B cell (primary cell): ENCODE measurements around the gene LSMEM2. TPM values are rescaled to one million over a fixed set of nuclear protein-coding genes. Genes with fewer than 3 reads are reported as not detected.

Experiments
- ATAC-seq: fragments of 200-7000 bp; cut with Tn5 transposase; one replicate; pipeline ENCODE4 v1.10.0; 2021; ENCODE audit warnings: low read depth, mild to moderate bottlenecking, moderate number of reproducible peaks, moderate library complexity
- CTCF ChIA-PET: fragments of 350-600 bp; sonication (Branson Sonifier 250); formaldehyde crosslinking; loops from one replicate; lab custom pipeline; 2021; ENCODE audit warnings: antibody characterized with exemption, inconsistent platforms; lab: Charles Lee
- POLR2A ChIA-PET: fragments of 350-600 bp; sonication (Branson Sonifier 250); formaldehyde crosslinking; loops from one replicate; lab custom pipeline; 2021; ENCODE audit warnings: antibody characterized with exemption; lab: Charles Lee
- DNase-seq: peaks from one replicate; pipeline ENCODE4 v3.0.0; 2013
- H2AFZ ChIP-seq: 2 replicates; pipeline ENCODE4 v1.6.1; 2012; ENCODE audit warnings: mild to moderate bottlenecking, low read depth, low read length; ENCODE audit not compliant: insufficient read depth, poor library complexity, severe bottlenecking
- H3K27ac ChIP-seq, 2 donors: 1 replicate in 1 of 2; 2 replicates in 1 of 2; pipeline ENCODE4 v1.5.1; 2012 to 2013; ENCODE audit warnings: low read length in 2 of 2, mild to moderate bottlenecking in 2 of 2, moderate library complexity in 1 of 2
- H3K27me3 ChIP-seq, 4 experiments: fragments of 200-600 bp in 1 of 4; sonication (generic) in 1 of 4; replicated peaks in 1 of 4; 1 replicate in 2 of 4; 2 replicates in 2 of 4; pipeline versions ENCODE4 v1.6.1 to v1.7.0; 2013 to 2016; ENCODE audit warnings: low read length in 3 of 4, mild to moderate bottlenecking in 2 of 4, mixed read lengths in 1 of 4, moderate library complexity in 1 of 4; ENCODE audit not compliant: insufficient read depth in 4 of 4, control insufficient read depth in 3 of 4; ENCODE audit errors: control extremely low read depth in 1 of 4
- H3K36me3 ChIP-seq, 2 experiments: replicated peaks in 1 of 2; 1 replicate in 1 of 2; 2 replicates in 1 of 2; pipeline versions ENCODE4 v1.6.1 to v1.7.1; 2013; ENCODE audit warnings: low read length in 1 of 2; ENCODE audit not compliant: insufficient read depth in 2 of 2, control insufficient read depth in 1 of 2; ENCODE audit errors: control extremely low read depth in 1 of 2, extremely low read depth in 1 of 2
- H3K4me1 ChIP-seq, 2 donors: fragments of 200-600 bp in 1 of 2; sonication (generic) in 1 of 2; 1 replicate in 1 of 2; 2 replicates in 1 of 2; pipeline versions ENCODE4 v1.5.1 to v1.6.1; 2013 to 2017; ENCODE audit warnings: low read length in 2 of 2; ENCODE audit not compliant: control insufficient read depth in 2 of 2, insufficient read depth in 2 of 2
- H3K4me2 ChIP-seq: replicated peaks from 2 replicates; pipeline ENCODE3; 2012; ENCODE audit warnings: mild to moderate bottlenecking, low read depth, low read length; ENCODE audit not compliant: poor library complexity, severe bottlenecking
- H3K4me3 ChIP-seq, 5 experiments: fragments of 200-600 bp in 1 of 5; sonication (generic) in 1 of 5; 1 replicate in 3 of 5; 2 replicates in 2 of 5; pipeline versions ENCODE4 v1.5.1 to v1.7.0; 2011 to 2016; ENCODE audit warnings: low read length in 4 of 5, mild to moderate bottlenecking in 4 of 5, low read depth in 2 of 5, control low read depth in 1 of 5, moderate library complexity in 1 of 5; ENCODE audit not compliant: insufficient read depth in 1 of 5; ENCODE audit errors: control extremely low read depth in 1 of 5, extremely low read depth in 1 of 5
- H3K79me2 ChIP-seq: fragments of 200-600 bp; sonication (generic); one replicate; pipeline ENCODE4 v1.6.0; 2016; ENCODE audit warnings: low read length; ENCODE audit not compliant: control insufficient read depth, insufficient read depth
- H3K9ac ChIP-seq: fragments of 200-600 bp; sonication (generic); 2 replicates; pipeline ENCODE4 v1.6.1; 2017; ENCODE audit warnings: mild to moderate bottlenecking, low read length, moderate library complexity
- H3K9me3 ChIP-seq, 3 donors: one replicate each; pipeline versions ENCODE4 v1.6.1 to v1.7.1; 2013; ENCODE audit warnings: low read length in 2 of 3; ENCODE audit not compliant: control insufficient read depth in 2 of 3, insufficient read depth in 1 of 3; ENCODE audit errors: control extremely low read depth in 1 of 3
- H4K20me1 ChIP-seq: 2 replicates; pipeline ENCODE4 v1.6.0; 2012; ENCODE audit warnings: mild to moderate bottlenecking, low read length; ENCODE audit not compliant: insufficient read depth, control insufficient read depth, poor library complexity, severe bottlenecking
- H3K27ac Mint-ChIP-seq: one replicate; pipeline ENCODE4 v1.8.0; 2021; ENCODE audit warnings: mixed read lengths
- H3K27me3 Mint-ChIP-seq: one replicate; pipeline ENCODE4 v1.8.0; 2021; ENCODE audit warnings: mixed read lengths
- H3K4me1 Mint-ChIP-seq: one replicate; pipeline ENCODE4 v1.8.0; 2021; ENCODE audit warnings: mixed read lengths
- H3K4me3 Mint-ChIP-seq: one replicate; pipeline ENCODE4 v1.8.0; 2021; ENCODE audit warnings: mixed read lengths
- H3K9me3 Mint-ChIP-seq: one replicate; pipeline ENCODE4 v1.8.0; 2022; ENCODE audit warnings: mixed read lengths; ENCODE audit not compliant: insufficient read depth
- EZH2 ChIP-seq: IDR thresholded peaks from 2 replicates; pipeline ENCODE4 v1.6.1; 2012; ENCODE audit warnings: borderline replicate concordance, low read depth, mild to moderate bottlenecking, moderate library complexity, low read length; ENCODE audit not compliant: insufficient read depth, poor library complexity, severe bottlenecking
- WGBS: methylation state at CpG from one replicate; pipeline ENCODE4 v1.1.5; 2013; ENCODE audit warnings: missing lambda C conversion rate; ENCODE audit not compliant: insufficient coverage; 5-methylcytosine and 5-hydroxymethylcytosine counted together
- intact Hi-C: fragments of 100-400 bp; cut with micrococcal nuclease; formaldehyde crosslinking; loops from one replicate; pipeline ENCODE4 v1.10.0; 2022
- polyA plus RNA-seq: library from polyadenylated mRNA; depleted of rRNA; stranded (reverse); fragments of >200 nt; gene quantifications from 2 replicates; pipeline ENCODE4 v1.2.3, GENCODE V29; 2012
- total RNA-seq, 2 donors: library from RNA; stranded (reverse); fragments of 120-200 nt in 1 of 2; gene quantifications; 1 replicate in 1 of 2; 2 replicates in 1 of 2; pipeline versions ENCODE4 v1.2.3 to v1.2.4, GENCODE V29; 2013 to 2022
- TF ChIP-seq, protein P1 (sequence below): fragments of 200-600 bp; IDR thresholded peaks from one replicate; pipeline ENCODE4 v1.8.0; 2022; ENCODE audit warnings: antibody characterized with exemption, mild to moderate bottlenecking

Gene LSMEM2
- total and polyA plus RNA-seq, 2 donors (not counting 1 experiment from before 2014, with no cell fraction given) = not detected

DNA sequence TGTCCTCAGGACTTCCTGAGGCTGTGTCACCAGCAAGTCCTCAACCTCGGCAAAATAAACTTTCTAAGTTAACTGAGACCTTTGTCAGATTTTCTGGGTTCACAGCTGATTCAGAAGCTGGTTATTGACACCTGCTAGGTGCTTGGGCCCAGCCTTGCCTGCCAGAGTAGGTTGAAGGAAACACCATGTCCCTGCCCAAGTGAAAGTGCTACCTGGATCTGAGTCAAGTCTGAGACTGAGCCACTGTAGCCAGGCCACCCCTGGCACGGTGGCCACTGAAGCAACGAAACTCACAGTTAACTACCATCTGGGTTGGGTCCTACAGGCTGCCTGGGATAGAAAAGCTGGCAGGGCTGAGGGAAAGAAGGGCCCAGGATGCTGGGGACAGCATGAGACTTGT, 35.5 kb downstream of the LSMEM2 start:
- peaks cover 0 to 3% (median 0%) of the 10 kb centered on the region in 3 donors for H3K9me3 ChIP-seq
- H3K4me1 Mint-ChIP-seq = peaks cover 23% of the 10 kb centered on the region
- no peak for ATAC-seq
- ChIA-PET POLR2A (interaction anchor here (0.6 kb wide), 1 partner anchor 16 kb away, joined by 3 read pairs; no protein-coding TSS in a partner anchor), CTCF (interaction anchor here (1.3 to 2.5 kb wide), 3 partner anchors 10 to 775 kb away, joined by 4 to 11 read pairs (median 5); no protein-coding TSS in a partner anchor)
- H3K27me3 ChIP-seq = no peaks in the 10 kb centered on the region
- WGBS = 90% methylated on average over 2 of the region's 3 CpGs
- H3K4me1 ChIP-seq = peaks cover 12 to 32% of the 10 kb centered on the region in 2 donors
- no peaks in the 10 kb centered on the region for H3K9me3 Mint-ChIP-seq
- no peak overlapping the region for H3K4me2 ChIP-seq
- no peak overlapping the region for H3K4me3 ChIP-seq
- intact Hi-C loops = no loop called here
- TF ChIP-seq EZH2 = no peak
- TF ChIP-seq, protein P1, sequence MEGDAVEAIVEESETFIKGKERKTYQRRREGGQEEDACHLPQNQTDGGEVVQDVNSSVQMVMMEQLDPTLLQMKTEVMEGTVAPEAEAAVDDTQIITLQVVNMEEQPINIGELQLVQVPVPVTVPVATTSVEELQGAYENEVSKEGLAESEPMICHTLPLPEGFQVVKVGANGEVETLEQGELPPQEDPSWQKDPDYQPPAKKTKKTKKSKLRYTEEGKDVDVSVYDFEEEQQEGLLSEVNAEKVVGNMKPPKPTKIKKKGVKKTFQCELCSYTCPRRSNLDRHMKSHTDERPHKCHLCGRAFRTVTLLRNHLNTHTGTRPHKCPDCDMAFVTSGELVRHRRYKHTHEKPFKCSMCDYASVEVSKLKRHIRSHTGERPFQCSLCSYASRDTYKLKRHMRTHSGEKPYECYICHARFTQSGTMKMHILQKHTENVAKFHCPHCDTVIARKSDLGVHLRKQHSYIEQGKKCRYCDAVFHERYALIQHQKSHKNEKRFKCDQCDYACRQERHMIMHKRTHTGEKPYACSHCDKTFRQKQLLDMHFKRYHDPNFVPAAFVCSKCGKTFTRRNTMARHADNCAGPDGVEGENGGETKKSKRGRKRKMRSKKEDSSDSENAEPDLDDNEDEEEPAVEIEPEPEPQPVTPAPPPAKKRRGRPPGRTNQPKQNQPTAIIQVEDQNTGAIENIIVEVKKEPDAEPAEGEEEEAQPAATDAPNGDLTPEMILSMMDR = no peak
- no peak overlapping the region for H3K27ac ChIP-seq
- DNase-seq = no peak
- peaks cover 0 to 3% of the 10 kb centered on the region in 2 experiments for H3K36me3 ChIP-seq
- no peaks in the 10 kb centered on the region for H3K27me3 Mint-ChIP-seq
- no peak overlapping the region for H3K9ac ChIP-seq
- H3K27ac Mint-ChIP-seq = no peak overlapping the region
- no peaks in the 10 kb centered on the region for H3K79me2 ChIP-seq
- no peaks in the 10 kb centered on the region for H4K20me1 ChIP-seq
- no peak overlapping the region for H2AFZ ChIP-seq
- H3K4me3 Mint-ChIP-seq = no peak overlapping the region

DNA sequence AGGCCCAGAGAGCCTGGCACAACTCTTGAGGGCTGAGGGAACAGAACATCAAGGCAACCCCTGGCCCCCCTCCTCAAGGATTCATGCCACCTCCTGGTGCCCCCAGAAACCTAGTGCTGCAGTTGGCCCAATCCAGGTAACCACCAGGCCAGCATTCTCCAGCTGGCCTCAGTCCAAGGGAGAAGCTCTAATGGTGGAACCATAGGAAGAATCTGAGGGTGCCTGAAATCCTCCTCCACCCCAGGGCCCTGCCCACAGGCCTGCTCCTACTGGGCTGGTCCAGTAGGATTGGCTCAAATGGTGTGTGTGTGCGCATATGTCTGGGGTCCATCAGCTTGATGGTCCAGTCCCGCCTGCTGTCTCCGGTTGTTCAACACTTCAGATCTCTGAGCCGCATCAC, 35.9 kb downstream of the LSMEM2 start:
- POLR2A ChIA-PET = no interaction called here
- peaks cover 12 to 36% of the 10 kb centered on the region in 2 donors for H3K4me1 ChIP-seq
- intact Hi-C loops = no loop called here
- H3K79me2 ChIP-seq = no peaks in the 10 kb centered on the region
- Mint-ChIP-seq H3K27me3 (no peaks in the 10 kb centered on the region), H3K4me1 (peaks cover 27% of the 10 kb centered on the region), H3K27ac (no peak overlapping the region), H3K9me3 (no peaks in the 10 kb centered on the region), H3K4me3 (no peak overlapping the region)
- no peak overlapping the region for H3K27ac ChIP-seq
- TF ChIP-seq, protein P1 = no peak
- no peak for TF ChIP-seq EZH2
- WGBS = 100% methylated on average over 3 of the region's 4 CpGs
- DNase-seq = no peak
- no peak overlapping the region for H3K4me3 ChIP-seq
- peaks cover 0 to 3% of the 10 kb centered on the region in 2 experiments for H3K36me3 ChIP-seq
- CTCF ChIA-PET = interaction anchor here (1.1 to 2.5 kb wide), 4 partner anchors 10 to 775 kb away, joined by 4 to 11 read pairs (median 4); no protein-coding TSS in a partner anchor
- no peak overlapping the region for H3K9ac ChIP-seq
- H3K4me2 ChIP-seq = no peak overlapping the region
- H3K27me3 ChIP-seq = no peaks in the 10 kb centered on the region
- no peak for ATAC-seq
- no peaks in the 10 kb centered on the region for H4K20me1 ChIP-seq
- H2AFZ ChIP-seq = no peak overlapping the region
- H3K9me3 ChIP-seq = no peaks in the 10 kb centered on the region
